HG03565 (cell line): ENCODE measurements around the gene TAF9B.
"Not testable (repeated sequence)": the region's sequence is repeated elsewhere in the genome, so short reads cannot be mapped to it uniquely, and the experiment has no call there.

Experiments used
- ATAC-seq: cut with Tn5 transposase; IDR thresholded peaks from one replicate; pipeline ENCODE4 v1.9.1; 2021; ENCODE audit warnings: mild to moderate bottlenecking, moderate library complexity; ENCODE audit not compliant: unreplicated experiment

The TAF9B gene

DNA sequence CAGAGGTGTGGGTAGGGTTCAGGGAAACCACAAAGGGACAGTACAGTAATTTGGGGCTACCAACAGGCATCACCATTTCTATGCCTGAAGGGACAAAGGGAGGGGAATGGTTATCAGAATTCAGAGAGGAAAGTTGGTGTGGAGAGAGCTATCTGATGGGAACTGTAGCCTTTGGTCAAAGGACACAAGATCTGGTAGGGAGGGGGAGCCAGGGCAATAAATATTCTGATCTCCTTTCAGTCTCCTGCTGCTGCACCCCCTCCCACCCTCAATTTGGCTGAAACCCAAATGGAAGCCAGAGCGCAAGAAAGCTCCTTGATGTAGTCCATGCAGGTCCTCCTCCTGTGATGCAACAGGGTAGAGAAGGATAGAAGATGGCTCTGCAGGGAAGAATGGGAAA is 20.8 kb downstream of the TAF9B start:
- ATAC-seq: no peak

DNA sequence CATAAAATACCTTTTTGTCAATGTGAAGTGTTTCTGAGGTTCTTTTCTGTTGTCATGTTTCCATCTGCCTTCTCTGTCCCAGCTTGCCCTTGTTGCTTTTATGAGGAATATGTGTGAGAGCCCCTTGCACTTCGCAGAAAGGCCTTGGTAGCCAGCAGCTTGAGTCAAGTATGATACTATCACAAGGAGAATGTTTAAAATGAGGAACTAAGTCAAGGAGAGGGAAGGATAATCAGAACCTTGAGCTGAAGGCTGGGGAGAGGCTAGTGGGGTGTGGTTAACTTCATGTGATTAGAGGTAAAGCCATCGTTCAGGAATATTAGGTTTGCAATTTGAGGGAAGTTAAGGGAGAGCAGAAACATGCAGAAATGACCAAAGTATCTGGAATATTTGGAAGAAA is 22.7 kb downstream of the TAF9B start:
- ATAC-seq: no peak

GRCh38 chrX:78116365-78116764 is 23.1 kb downstream of the TAF9B start:
- ATAC-seq: no peak

- no peak for ATAC-seq
Measured at GRCh38 chrX:78111140-78111931, 28.1 kb downstream of the TAF9B start.

DNA sequence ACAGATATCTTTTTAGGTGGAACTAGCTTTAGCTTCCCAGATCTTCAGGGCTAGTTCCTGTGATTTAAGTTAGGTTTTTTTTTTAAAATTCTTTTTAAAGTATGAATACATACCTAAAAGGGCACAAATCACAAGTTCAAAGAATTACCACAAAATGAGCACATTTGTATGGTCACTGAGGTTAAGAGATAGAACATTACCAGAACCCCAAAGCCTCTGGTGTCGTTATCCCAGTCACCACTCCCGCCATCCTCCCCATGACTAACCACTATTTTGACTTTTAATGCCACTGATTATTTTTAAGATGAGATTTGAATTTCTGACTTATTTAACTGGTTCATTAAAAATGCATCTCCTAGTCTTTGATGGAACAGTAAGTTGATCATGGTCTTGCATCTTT is 30.0 kb downstream of the TAF9B start:
- no peak for ATAC-seq

- no peak for ATAC-seq
Measured at GRCh38 chrX:78106651-78106986, 32.8 kb downstream of the TAF9B start.

DNA sequence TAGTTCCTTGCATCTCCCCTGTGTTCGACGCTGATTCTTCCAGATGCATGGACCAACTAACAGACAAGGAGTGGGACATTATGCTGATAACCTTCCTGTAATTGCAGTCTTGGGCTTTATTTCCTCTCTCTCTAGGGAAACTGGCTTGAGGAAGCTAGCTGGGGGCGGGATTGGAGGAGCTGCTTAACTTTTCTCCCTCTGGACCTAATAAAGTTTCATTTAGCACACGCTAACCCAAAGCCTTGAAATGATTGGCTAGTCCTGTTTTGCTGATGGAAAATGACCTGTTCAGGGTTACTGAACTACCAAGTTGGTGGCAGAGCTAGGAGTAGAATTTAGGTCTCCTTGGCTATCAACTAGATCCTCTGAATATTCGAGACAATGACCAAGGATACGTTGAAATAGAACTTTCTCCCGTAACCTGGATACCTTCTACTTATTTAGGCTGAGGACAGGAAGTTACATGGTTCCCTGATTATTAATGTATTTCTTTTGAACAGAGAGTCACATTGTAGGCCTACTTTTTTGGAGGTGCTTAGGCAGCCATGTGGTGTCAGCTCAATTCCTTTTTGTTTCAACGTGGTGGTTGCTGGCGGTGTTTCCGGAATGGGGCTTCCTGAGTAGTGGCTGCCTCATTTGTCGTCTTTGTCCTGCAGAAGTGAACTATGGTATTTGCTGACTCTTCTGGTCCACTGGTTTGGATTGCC is 33.4 kb downstream of the TAF9B start:
- ATAC-seq: no peak

GRCh38 chrX:78104447-78105176 is 34.8 kb downstream of the TAF9B start:
- peak; percentile 25 for ATAC-seq

- ATAC-seq: peak; percentile 94
Measured at GRCh38 chrX:78103623-78104446, 35.6 kb downstream of the TAF9B start, which contains the start of gene PGK1. Gene PGK1 (plus strand): TSS chrX:78104248. CDS start chrX:78104341, 93 bp downstream.

DNA sequence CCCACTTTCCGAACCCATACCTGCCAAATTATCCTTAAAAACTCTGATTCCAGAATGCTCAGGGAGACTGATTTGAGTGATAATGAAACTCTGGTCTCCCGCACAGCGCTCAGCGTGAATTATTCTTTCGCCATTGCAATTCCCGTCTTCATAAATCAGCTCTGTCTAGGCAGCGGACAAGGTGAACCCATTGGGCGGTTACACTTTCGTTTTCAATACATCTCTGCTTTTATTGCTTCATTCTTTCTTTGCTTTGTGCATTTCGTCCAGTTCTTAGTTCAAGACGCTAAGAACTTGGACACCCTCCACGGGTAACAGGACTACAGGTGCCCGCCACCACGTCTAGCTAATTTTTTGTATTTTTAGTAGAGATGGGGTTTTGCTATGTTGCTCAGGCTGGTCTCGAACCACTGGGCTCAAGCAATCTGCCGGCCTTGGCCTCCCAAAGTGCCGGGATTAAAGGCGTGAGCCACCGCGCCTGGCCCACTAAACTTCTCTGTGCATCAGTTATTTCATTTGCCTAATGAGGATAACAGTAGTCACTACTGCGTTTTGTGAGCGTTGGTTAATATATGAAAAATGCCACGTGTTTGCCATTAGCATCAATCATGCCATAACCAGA is 36.3 kb downstream of the TAF9B start:
- ATAC-seq: no peak

GRCh38 chrX:78102091-78102490 is 37.4 kb downstream of the TAF9B start:
- ATAC-seq: no peak

DNA sequence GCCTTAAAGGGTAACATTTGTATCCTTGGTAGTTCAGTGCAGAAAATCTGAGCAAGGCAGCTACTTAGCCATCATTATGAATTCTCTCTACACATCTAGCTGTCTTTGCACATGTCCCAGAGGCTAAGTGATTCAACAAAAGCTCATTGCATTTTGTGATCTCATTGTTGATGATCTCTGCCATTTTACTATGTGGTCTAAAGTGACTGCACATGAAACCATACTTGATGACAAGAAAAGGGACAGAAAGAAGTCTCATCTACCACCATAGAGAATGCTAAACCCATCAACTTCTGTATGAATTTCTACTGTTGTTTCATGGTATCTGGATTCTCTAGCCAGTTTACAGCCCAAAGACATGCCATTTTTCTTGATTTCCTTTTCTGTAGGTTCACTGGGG is 41.3 kb downstream of the TAF9B start:
- ATAC-seq: no peak

- ATAC-seq: peak; percentile 70
Measured at GRCh38 chrX:78092296-78092695, 47.2 kb downstream of the TAF9B start.

- ATAC-seq: not testable (repeated sequence)
Measured at GRCh38 chrX:78081413-78081812, 58.0 kb downstream of the TAF9B start.
